ENCODE measurements around the gene UMAD1. TPM values are rescaled to one million over a fixed set of nuclear protein-coding genes. Genes with fewer than 3 reads are reported as not detected.

UMAD1 gene
- total RNA-seq, 1 donor from 2014 or later: 6.9 TPM

DNA sequence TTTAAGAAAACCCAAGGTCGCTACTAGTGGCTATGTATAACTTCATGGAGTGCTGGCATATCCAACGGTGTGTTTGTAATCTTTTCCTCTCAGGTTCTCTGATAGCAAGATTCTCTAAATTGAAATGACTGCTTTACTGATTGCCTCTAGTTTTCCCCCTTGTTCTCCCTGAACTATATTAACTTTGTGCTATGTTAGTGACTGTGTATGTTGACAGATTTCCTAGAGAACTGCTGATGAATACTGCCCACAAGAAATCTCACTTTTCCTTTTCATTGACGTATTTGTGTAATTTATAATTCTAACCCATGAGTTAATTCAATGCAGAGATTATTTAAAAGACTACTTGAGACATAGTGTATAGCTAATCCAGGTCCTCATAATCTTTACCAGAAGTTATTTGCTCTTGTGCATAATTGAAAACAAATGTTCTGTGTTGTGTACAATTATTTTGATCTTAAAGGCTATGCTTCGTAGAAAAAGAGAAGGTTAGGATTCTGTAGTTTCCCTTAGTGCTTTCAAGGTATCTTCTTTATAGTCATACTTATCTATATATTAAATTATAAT is 257.5 kb downstream of the UMAD1 start:
- DNase-seq (ENCODE audit: extremely low spot score in 2 of 2): no peak
- Histone ChIP-seq H3K27me3 (no peaks in the 10 kb centered on the region), H3K4me3 (no peak overlapping the region), H3K4me1 (no peaks in the 10 kb centered on the region), H3K36me3 (no peaks in the 10 kb centered on the region), H3K27ac (no peak overlapping the region), H3K9me3 (no peaks in the 10 kb centered on the region)
- intact Hi-C loops (cut with DNase I): no loop called here
- TF ChIP-seq POLR2A (IDR thresholded peaks at IDR 0.05): no peak
- no peak for TF ChIP-seq POLR2AphosphoS5 (IDR thresholded peaks at IDR 0.05; ENCODE audit: insufficient read depth in 1 of 2, low read depth in 1 of 2)
- TF ChIP-seq CTCF (IDR thresholded peaks at IDR 0.05): no peak

DNA sequence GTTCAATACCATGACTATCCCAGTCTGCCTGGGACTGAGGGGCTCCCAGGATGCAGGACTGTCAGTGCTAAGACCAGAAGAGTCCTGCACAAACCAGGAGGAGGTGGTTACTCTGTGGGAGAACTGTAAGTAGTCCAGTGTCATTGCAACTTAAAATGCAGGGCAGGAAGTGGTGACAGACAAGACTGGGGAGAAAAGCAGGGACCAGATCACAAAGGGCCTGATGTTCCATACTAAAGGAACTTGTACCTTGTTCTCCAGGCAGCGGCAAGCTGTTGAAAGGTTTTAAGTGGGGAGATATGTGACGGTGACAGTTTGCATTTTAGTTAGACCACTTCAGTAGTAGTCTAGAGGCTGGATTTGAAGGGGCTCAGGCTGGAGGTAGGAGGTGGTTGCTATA is 262.3 kb downstream of the UMAD1 start:
- H3K4me1 ChIP-seq: no peaks in the 10 kb centered on the region
- H3K4me3 ChIP-seq: no peak overlapping the region
- intact Hi-C loops (cut with DNase I): no loop called here
- H3K9me3 ChIP-seq: no peaks in the 10 kb centered on the region
- TF ChIP-seq POLR2A (IDR thresholded peaks at IDR 0.05) (no peak), POLR2AphosphoS5 (IDR thresholded peaks at IDR 0.05; ENCODE audit: insufficient read depth in 1 of 2, low read depth in 1 of 2) (no peak), CTCF (IDR thresholded peaks at IDR 0.05) (no peak)
- DNase-seq (ENCODE audit: extremely low spot score in 2 of 2): no peak
- no peaks in the 10 kb centered on the region for H3K27me3 ChIP-seq
- H3K27ac ChIP-seq: no peak overlapping the region
- no peaks in the 10 kb centered on the region for H3K36me3 ChIP-seq

DNA sequence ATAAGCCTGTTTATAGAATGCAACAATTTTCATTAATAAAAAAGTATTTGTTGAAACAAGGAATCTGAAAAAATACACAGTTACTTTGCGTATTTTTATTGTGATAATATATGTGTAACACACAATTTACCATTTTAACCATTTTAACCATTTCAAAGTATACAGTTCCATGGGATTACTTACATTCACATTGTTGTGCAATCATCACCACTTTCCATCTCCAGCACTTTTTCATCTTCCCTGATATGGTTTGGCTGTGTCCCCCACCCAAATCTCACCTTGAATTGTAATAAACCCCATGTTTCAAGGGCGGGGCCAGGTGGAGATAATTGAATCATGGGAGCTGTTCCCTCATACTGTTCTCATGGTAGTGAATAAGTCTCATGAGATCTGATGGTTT is 266.8 kb downstream of the UMAD1 start:
- no peak overlapping the region for H3K4me3 ChIP-seq
- H3K27ac ChIP-seq: no peak overlapping the region
- DNase-seq (ENCODE audit: extremely low spot score in 2 of 2): no peak
- no peaks in the 10 kb centered on the region for H3K27me3 ChIP-seq
- no peaks in the 10 kb centered on the region for H3K36me3 ChIP-seq
- TF ChIP-seq POLR2A (IDR thresholded peaks at IDR 0.05): no peak
- no peak for TF ChIP-seq POLR2AphosphoS5 (IDR thresholded peaks at IDR 0.05; ENCODE audit: insufficient read depth in 1 of 2, low read depth in 1 of 2)
- TF ChIP-seq CTCF (IDR thresholded peaks at IDR 0.05): no peak
- H3K4me1 ChIP-seq: no peaks in the 10 kb centered on the region
- H3K9me3 ChIP-seq: no peaks in the 10 kb centered on the region
- intact Hi-C loops (cut with DNase I): no loop called here

GRCh38 chr7:7908622-7909145 is 268.1 kb downstream of the UMAD1 start:
- intact Hi-C loops (cut with DNase I): no loop called here
- H3K4me3 ChIP-seq: no peak overlapping the region
- TF ChIP-seq CTCF (IDR thresholded peaks at IDR 0.05) (no peak), POLR2AphosphoS5 (IDR thresholded peaks at IDR 0.05; ENCODE audit: insufficient read depth in 1 of 2, low read depth in 1 of 2) (no peak), POLR2A (IDR thresholded peaks at IDR 0.05) (no peak)
- no peak for DNase-seq (ENCODE audit: extremely low spot score in 2 of 2)
- no peaks in the 10 kb centered on the region for H3K9me3 ChIP-seq
- H3K36me3 ChIP-seq: no peaks in the 10 kb centered on the region
- no peaks in the 10 kb centered on the region for H3K4me1 ChIP-seq
- H3K27me3 ChIP-seq: no peaks in the 10 kb centered on the region
- H3K27ac ChIP-seq: no peak overlapping the region

GRCh38 chr7:7909376-7909775 is 268.8 kb downstream of the UMAD1 start:
- H3K27ac ChIP-seq: no peak overlapping the region

More at GRCh38 chr7:7909376-7909775, 268.8 kb downstream of the UMAD1 start:
- Histone ChIP-seq H3K4me3 (no peak overlapping the region), H3K9me3 (no peaks in the 10 kb centered on the region), H3K4me1 (no peaks in the 10 kb centered on the region), H3K27me3 (no peaks in the 10 kb centered on the region), H3K36me3 (no peaks in the 10 kb centered on the region)
- no peak for DNase-seq (ENCODE audit: extremely low spot score in 2 of 2)
- intact Hi-C loops (cut with DNase I): no loop called here
- TF ChIP-seq POLR2A (IDR thresholded peaks at IDR 0.05): no peak
- TF ChIP-seq POLR2AphosphoS5 (IDR thresholded peaks at IDR 0.05; ENCODE audit: insufficient read depth in 1 of 2, low read depth in 1 of 2): no peak
- no peak for TF ChIP-seq CTCF (IDR thresholded peaks at IDR 0.05)

All from vagina (tissue), 2 donors.